H1 (cell line): ENCODE results near the gene CEP41. TPM values are rescaled to one million over a fixed set of nuclear protein-coding genes. Genes with fewer than 3 reads are reported as not detected.

ENCODE experiments used
- EGR1 ChIP-seq: IDR thresholded peaks from 2 replicates; pipeline ENCODE4 v1.6.1; 2011; ENCODE audit warnings: low read depth, low read length, borderline replicate concordance
- POLR2AphosphoS5 ChIP-seq: IDR thresholded peaks from 2 replicates; pipeline ENCODE4 v1.6.1; 2011; ENCODE audit warnings: low read depth, low read length
- RXRA ChIP-seq: IDR thresholded peaks from 2 replicates; pipeline ENCODE4 v1.6.1; 2011; ENCODE audit warnings: low read depth, mild to moderate bottlenecking, low read length, moderate library complexity; ENCODE audit not compliant: insufficient read depth
- SIN3A ChIP-seq, 2 experiments: IDR thresholded peaks in 1 of 2; conservative IDR thresholded peaks in 1 of 2; 2 replicates each; pipeline ENCODE4 v1.6.1; 2011 to 2012; ENCODE audit warnings: low read length in 2 of 2, improper control_type of control experiment in 1 of 2, low read depth in 1 of 2, mild to moderate bottlenecking in 1 of 2
- SP1 ChIP-seq: IDR thresholded peaks from 2 replicates; pipeline ENCODE4 v1.6.1; 2011; ENCODE audit warnings: low read depth, low read length
- SRF ChIP-seq: IDR thresholded peaks from 2 replicates; pipeline ENCODE4 v1.6.1; 2011; ENCODE audit warnings: mild to moderate bottlenecking, low read depth, low read length, moderate library complexity
- SUZ12 ChIP-seq: fragments of 200-600 bp; sonication (generic); IDR thresholded peaks from 2 replicates; pipeline ENCODE4 v1.6.1; 2012; ENCODE audit warnings: mild to moderate bottlenecking, inconsistent platforms, low read length, moderate library complexity, mixed read lengths
- polyA plus RNA-seq, 7 experiments: library from polyadenylated mRNA; depleted of rRNA in 3 of 7; stranded (reverse) in 5 of 7; unstranded in 2 of 7; fragments of >200 nt in 5 of 7; fragments of 200-250 nt in 2 of 7; gene quantifications; 1 replicate in 5 of 7; 2 replicates in 1 of 7; 4 replicates in 1 of 7; pipeline versions ENCODE4 v1.2.1 to v1.2.3, GENCODE V29; 2011 to 2013; ENCODE audit warnings: missing spikeins in 2 of 7, mixed read lengths in 2 of 7
- total RNA-seq: library from RNA; stranded (reverse); fragmentation: NEBNext Ultra II Directional; extraction: Animal tissue kit (Norgen Biotek cat#: 25700); gene quantifications from 2 replicates; pipeline ENCODE4 v1.2.1, GENCODE V29; 2021

The CEP41 gene
- total and polyA plus RNA-seq, 2 of the 8 experiments (the other 6 are each of a cell fraction or from before 2014, with no cell fraction given) = 9.3 to 12.8 TPM

DNA sequence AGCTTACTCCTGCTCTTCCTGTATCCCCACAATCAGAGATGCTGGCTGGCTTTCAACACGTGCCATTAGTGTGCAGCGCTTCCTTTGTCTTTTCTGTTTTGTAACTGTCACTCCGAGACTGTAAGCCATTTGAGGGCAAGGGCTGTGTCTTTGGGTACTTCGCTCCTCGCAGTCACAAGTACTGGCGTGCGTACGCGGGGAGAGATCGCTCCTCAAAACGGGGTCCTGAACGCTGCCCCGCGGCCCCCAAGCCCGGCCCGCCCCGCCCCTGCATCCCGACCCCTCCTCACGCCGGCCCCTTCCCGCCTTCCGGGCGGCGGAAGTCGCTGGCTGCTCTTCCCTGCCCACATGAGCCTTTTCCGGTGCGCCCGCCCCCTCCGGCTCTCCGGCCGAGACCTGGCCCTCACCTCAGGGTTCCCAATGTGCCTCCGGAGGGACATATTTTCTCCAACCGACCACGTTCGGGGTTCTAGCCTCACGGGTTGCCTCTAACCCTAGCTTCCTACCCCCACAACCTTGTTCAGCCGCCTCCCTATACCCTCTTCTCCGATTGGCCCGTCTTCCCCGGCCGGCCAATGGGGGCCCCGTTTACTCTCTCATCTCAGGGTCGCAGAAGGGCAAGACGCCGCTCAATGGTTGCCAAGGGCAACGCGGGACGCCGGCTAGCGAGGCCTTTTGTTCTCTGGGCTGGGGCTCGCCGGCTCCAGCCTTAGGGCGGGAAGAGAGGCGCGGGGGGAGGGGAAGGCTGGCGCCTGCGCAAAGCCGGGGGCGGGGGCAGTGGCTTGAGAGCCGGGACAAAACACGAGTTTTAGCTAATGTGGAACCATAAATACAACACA, at the start of gene CEP41 (continued):
- TF ChIP-seq RXRA = peak; percentile 67; the same call in 1 of the 2 replicates
- TF ChIP-seq EGR1 = peak; percentile 27; the same call in 1 of the 2 replicates
- TF ChIP-seq POLR2AphosphoS5 = peak; percentile 66
- TF ChIP-seq SUZ12 = no peak
- no peak for TF ChIP-seq SRF
- TF ChIP-seq SP1 = peak; percentile 92
- TF ChIP-seq SIN3A (conservative IDR thresholded peaks at IDR 0.05 in 1 of 2, IDR thresholded peaks at IDR 0.05 in 1 of 2; ENCODE audit: low read depth in 1 of 2, low read length in 2 of 2) = peak in 1 of 2 experiments; percentile 79; a peak in 1 of 4 replicates
